ENCODE results near the gene TMEM245.

- TF ChIP-seq GATA2 (IDR thresholded peaks at IDR 0.05; ENCODE audit: low read depth, low read length) = no peak
- TF ChIP-seq GATA3 (IDR thresholded peaks at IDR 0.05; ENCODE audit: low read depth, low read length) = no peak
Measured at GRCh38 chr9:109062543-109062942, 57.2 kb downstream of the TMEM245 start.

Data from SH-SY5Y (cell line).